Stimulated activated CD4-positive, alpha-beta T cell treated with anti-CD3 and anti-CD28 coated beads, Interleukin-4, amount 100 ng/mL, for 1 hour (primary cell): ENCODE measurements around the gene ADGRV1.
"Not testable (repeated sequence)": the region's sequence is repeated elsewhere in the genome, so short reads cannot be mapped to it uniquely, and the experiment has no call there.

ENCODE experiments used
- DNase-seq: peaks from one replicate; pipeline ENCODE4 v3.0.0-alpha.2; 2020

Gene ADGRV1

GRCh38 chr5:90601468-90601867 lies 42.9 kb downstream of the ADGRV1 start:
- DNase-seq: no peak

- DNase-seq: no peak
These were observed 44.1 kb downstream of the ADGRV1 start for GRCh38 chr5:90602681-90603080.

GRCh38 chr5:90606539-90606938 lies 47.9 kb downstream of the ADGRV1 start:
- DNase-seq: no peak

- no peak for DNase-seq
These were observed 54.3 kb downstream of the ADGRV1 start for GRCh38 chr5:90612919-90613318.

- no peak for DNase-seq
These were observed 54.9 kb downstream of the ADGRV1 start for GRCh38 chr5:90613459-90613858.

- DNase-seq: no peak
These were observed 55.4 kb downstream of the ADGRV1 start for GRCh38 chr5:90613918-90614504.

GRCh38 chr5:90615355-90615754 lies 56.8 kb downstream of the ADGRV1 start:
- DNase-seq: no peak

GRCh38 chr5:90618071-90618470 lies 59.5 kb downstream of the ADGRV1 start:
- DNase-seq: no peak

GRCh38 chr5:90619762-90620161 lies 61.2 kb downstream of the ADGRV1 start:
- not testable (repeated sequence) for DNase-seq

GRCh38 chr5:90621848-90622247 lies 63.3 kb downstream of the ADGRV1 start:
- no peak for DNase-seq

- no peak for DNase-seq
These were observed 67.9 kb downstream of the ADGRV1 start for GRCh38 chr5:90626493-90626892.

- no peak for DNase-seq
These were observed 69.9 kb downstream of the ADGRV1 start for GRCh38 chr5:90628492-90628891.

- DNase-seq: no peak
These were observed 74.2 kb downstream of the ADGRV1 start for GRCh38 chr5:90632791-90633190.

- DNase-seq: no peak
These were observed 78.4 kb downstream of the ADGRV1 start for GRCh38 chr5:90636948-90637347.

- DNase-seq: no peak
These were observed 79.1 kb downstream of the ADGRV1 start for GRCh38 chr5:90637731-90638130.

GRCh38 chr5:90638878-90639277 lies 80.3 kb downstream of the ADGRV1 start:
- no peak for DNase-seq

- no peak for DNase-seq
These were observed 82.0 kb downstream of the ADGRV1 start for GRCh38 chr5:90640484-90641059.

GRCh38 chr5:90641528-90641927 lies 82.9 kb downstream of the ADGRV1 start:
- no peak for DNase-seq

GRCh38 chr5:90642706-90643229 lies 84.2 kb downstream of the ADGRV1 start:
- no peak for DNase-seq

- DNase-seq: no peak
These were observed 85.5 kb downstream of the ADGRV1 start for GRCh38 chr5:90644132-90644531.

- DNase-seq: no peak
These were observed 86.5 kb downstream of the ADGRV1 start for GRCh38 chr5:90645024-90645610.

- DNase-seq: no peak
These were observed 92.2 kb downstream of the ADGRV1 start for GRCh38 chr5:90650767-90651166.

- DNase-seq: no peak
These were observed 95.6 kb downstream of the ADGRV1 start for GRCh38 chr5:90654215-90654614.

GRCh38 chr5:90655423-90655822 lies 96.8 kb downstream of the ADGRV1 start:
- no peak for DNase-seq

- DNase-seq: no peak
These were observed 98.4 kb downstream of the ADGRV1 start for GRCh38 chr5:90657030-90657429.
